Hepatocyte (in vitro differentiated cells): ENCODE data around the gene GMDS. TPM values are rescaled to one million over a fixed set of nuclear protein-coding genes. Genes with fewer than 3 reads are reported as not detected.

ENCODE experiments used
- DNase-seq: peaks from one replicate; pipeline ENCODE4 v3.0.0-alpha.2; 2016; ENCODE audit warnings: low spot score
- H2AFZ ChIP-seq: fragments of 200-600 bp; sonication (generic); 2 replicates; pipeline ENCODE4 v1.6.0; 2016; ENCODE audit warnings: antibody characterized with exemption, mild to moderate bottlenecking
- H3K27ac ChIP-seq: fragments of 200-600 bp; sonication (generic); 2 replicates; pipeline ENCODE4 v1.5.1; 2016; ENCODE audit warnings: mild to moderate bottlenecking
- H3K27me3 ChIP-seq: fragments of 200-600 bp; sonication (generic); 2 replicates; pipeline ENCODE4 v1.6.1; 2016
- H3K36me3 ChIP-seq: fragments of 200-600 bp; sonication (generic); replicated peaks from 2 replicates; pipeline ENCODE4 v1.5.1; 2016; ENCODE audit warnings: low read depth; ENCODE audit not compliant: insufficient read depth
- H3K4me1 ChIP-seq: fragments of 200-600 bp; sonication (generic); 2 replicates; pipeline ENCODE4 v1.5.1; 2016; ENCODE audit warnings: mild to moderate bottlenecking, moderate library complexity; ENCODE audit not compliant: insufficient read depth
- H3K4me2 ChIP-seq: fragments of 200-600 bp; sonication (generic); 2 replicates; pipeline ENCODE4 v1.6.0; 2016
- H3K4me3 ChIP-seq: fragments of 200-600 bp; sonication (generic); 2 replicates; pipeline ENCODE4 v1.5.1; 2016; ENCODE audit warnings: mild to moderate bottlenecking
- H3K79me2 ChIP-seq: fragments of 200-600 bp; sonication (generic); 2 replicates; pipeline ENCODE4 v1.6.0; 2017; ENCODE audit warnings: mild to moderate bottlenecking
- H3K9me2 ChIP-seq: fragments of 200-600 bp; sonication (generic); replicated peaks from 2 replicates; pipeline ENCODE4 v1.6.0; 2017; ENCODE audit warnings: mild to moderate bottlenecking; ENCODE audit not compliant: insufficient read depth
- H3K9me3 ChIP-seq: fragments of 200-600 bp; sonication (generic); 2 replicates; pipeline ENCODE4 v1.5.1; 2016; ENCODE audit warnings: low read depth, mild to moderate bottlenecking
- H4K20me1 ChIP-seq: fragments of 200-600 bp; sonication (generic); 2 replicates; pipeline ENCODE4 v1.6.0; 2016; ENCODE audit warnings: mild to moderate bottlenecking; ENCODE audit not compliant: insufficient read depth, poor library complexity, severe bottlenecking
- CTCF ChIP-seq: fragments of 200-600 bp; sonication (generic); IDR thresholded peaks from 2 replicates; pipeline ENCODE4 v1.5.1; 2016; ENCODE audit warnings: antibody characterized with exemption, mild to moderate bottlenecking; ENCODE audit not compliant: poor library complexity
- EZH2 ChIP-seq: fragments of 200-600 bp; sonication (generic); IDR thresholded peaks from 2 replicates; pipeline ENCODE4 v1.6.1; 2016; ENCODE audit warnings: antibody characterized with exemption, mild to moderate bottlenecking, borderline replicate concordance
- EZH2phosphoT487 ChIP-seq: fragments of 200-600 bp; sonication (generic); IDR thresholded peaks from one replicate; pipeline ENCODE4 v1.6.1; 2018; ENCODE audit warnings: antibody characterized with exemption, mild to moderate bottlenecking, low read depth, moderate library complexity; ENCODE audit not compliant: unreplicated experiment, severe bottlenecking
- WGBS: methylation state at CpG from one replicate; pipeline ENCODE4 v1.1.6; 2016; ENCODE audit warnings: low lambda C conversion rate; ENCODE audit errors: missing lambda C conversion rate; 5-methylcytosine and 5-hydroxymethylcytosine counted together
- polyA plus RNA-seq: library from polyadenylated mRNA; unstranded; fragments of >200 nt; fragmentation: Nextera tagmentation; extraction: Ambion mirVana; gene quantifications from 2 replicates; pipeline ENCODE4 v1.2.1, GENCODE V29; 2016
- total RNA-seq: library from RNA; depleted of rRNA; stranded (reverse); fragments of >200 nt; gene quantifications from 2 replicates; pipeline ENCODE4 v1.2.3, GENCODE V29; 2014

GMDS gene
- total and polyA plus RNA-seq, 2 experiments from 2014 or later, result 20.7 to 32.6 TPM

GRCh38 chr6:1787894-1788293 lies 457.5 kb downstream of the GMDS start:
- H3K4me3 ChIP-seq, result no peak overlapping the region
- H2AFZ ChIP-seq, result no peak overlapping the region
- no peaks in the 10 kb centered on the region for H3K4me1 ChIP-seq
- no peak for DNase-seq
- H3K36me3 ChIP-seq, result no peaks in the 10 kb centered on the region
- no peak for TF ChIP-seq CTCF
- TF ChIP-seq EZH2phosphoT487, result no peak
- no peak for TF ChIP-seq EZH2
- no peaks in the 10 kb centered on the region for H3K27me3 ChIP-seq
- H3K4me2 ChIP-seq, result no peak overlapping the region
- H3K79me2 ChIP-seq, result no peaks in the 10 kb centered on the region
- H3K27ac ChIP-seq, result no peak overlapping the region
- WGBS, result 79% methylated on average over 8 of the region's 8 CpGs
- H3K9me3 ChIP-seq, result no peaks in the 10 kb centered on the region
- H3K9me2 ChIP-seq, result no peaks in the 10 kb centered on the region
- H4K20me1 ChIP-seq, result no peaks in the 10 kb centered on the region

GRCh38 chr6:1786455-1787453 lies 458.7 kb downstream of the GMDS start:
- Histone ChIP-seq H3K79me2 (no peaks in the 10 kb centered on the region), H3K9me2 (no peaks in the 10 kb centered on the region), H3K27ac (no peak overlapping the region), H3K4me1 (no peaks in the 10 kb centered on the region), H3K27me3 (no peaks in the 10 kb centered on the region), H3K9me3 (no peaks in the 10 kb centered on the region), H3K4me3 (no peak overlapping the region), H2AFZ (no peak overlapping the region), H3K36me3 (no peaks in the 10 kb centered on the region), H4K20me1 (no peaks in the 10 kb centered on the region), H3K4me2 (no peak overlapping the region)
- 74% methylated on average over 15 of the region's 15 CpGs for WGBS
- TF ChIP-seq CTCF (no peak), EZH2phosphoT487 (no peak), EZH2 (no peak)
- no peak for DNase-seq

- no peaks in the 10 kb centered on the region for H3K9me2 ChIP-seq
- WGBS, result 91% methylated on average over 6 of the region's 6 CpGs
- no peaks in the 10 kb centered on the region for H4K20me1 ChIP-seq
- H3K9me3 ChIP-seq, result no peaks in the 10 kb centered on the region
- no peaks in the 10 kb centered on the region for H3K79me2 ChIP-seq
- no peaks in the 10 kb centered on the region for H3K27me3 ChIP-seq
- no peak overlapping the region for H3K27ac ChIP-seq
- no peak for DNase-seq
- TF ChIP-seq CTCF (no peak), EZH2 (no peak), EZH2phosphoT487 (no peak)
- no peak overlapping the region for H3K4me3 ChIP-seq
- no peaks in the 10 kb centered on the region for H3K36me3 ChIP-seq
- no peaks in the 10 kb centered on the region for H3K4me1 ChIP-seq
- H3K4me2 ChIP-seq, result no peak overlapping the region
- no peak overlapping the region for H2AFZ ChIP-seq
These were observed 461.0 kb downstream of the GMDS start for GRCh38 chr6:1784422-1784884.
